HG03159 (cell line): ENCODE data around the gene NIN.

ENCODE experiments used
- ATAC-seq: cut with Tn5 transposase; IDR thresholded peaks from one replicate; pipeline ENCODE4 v1.9.1; 2021; ENCODE audit warnings: mild to moderate bottlenecking, moderate library complexity; ENCODE audit not compliant: unreplicated experiment

NIN gene, protein sequence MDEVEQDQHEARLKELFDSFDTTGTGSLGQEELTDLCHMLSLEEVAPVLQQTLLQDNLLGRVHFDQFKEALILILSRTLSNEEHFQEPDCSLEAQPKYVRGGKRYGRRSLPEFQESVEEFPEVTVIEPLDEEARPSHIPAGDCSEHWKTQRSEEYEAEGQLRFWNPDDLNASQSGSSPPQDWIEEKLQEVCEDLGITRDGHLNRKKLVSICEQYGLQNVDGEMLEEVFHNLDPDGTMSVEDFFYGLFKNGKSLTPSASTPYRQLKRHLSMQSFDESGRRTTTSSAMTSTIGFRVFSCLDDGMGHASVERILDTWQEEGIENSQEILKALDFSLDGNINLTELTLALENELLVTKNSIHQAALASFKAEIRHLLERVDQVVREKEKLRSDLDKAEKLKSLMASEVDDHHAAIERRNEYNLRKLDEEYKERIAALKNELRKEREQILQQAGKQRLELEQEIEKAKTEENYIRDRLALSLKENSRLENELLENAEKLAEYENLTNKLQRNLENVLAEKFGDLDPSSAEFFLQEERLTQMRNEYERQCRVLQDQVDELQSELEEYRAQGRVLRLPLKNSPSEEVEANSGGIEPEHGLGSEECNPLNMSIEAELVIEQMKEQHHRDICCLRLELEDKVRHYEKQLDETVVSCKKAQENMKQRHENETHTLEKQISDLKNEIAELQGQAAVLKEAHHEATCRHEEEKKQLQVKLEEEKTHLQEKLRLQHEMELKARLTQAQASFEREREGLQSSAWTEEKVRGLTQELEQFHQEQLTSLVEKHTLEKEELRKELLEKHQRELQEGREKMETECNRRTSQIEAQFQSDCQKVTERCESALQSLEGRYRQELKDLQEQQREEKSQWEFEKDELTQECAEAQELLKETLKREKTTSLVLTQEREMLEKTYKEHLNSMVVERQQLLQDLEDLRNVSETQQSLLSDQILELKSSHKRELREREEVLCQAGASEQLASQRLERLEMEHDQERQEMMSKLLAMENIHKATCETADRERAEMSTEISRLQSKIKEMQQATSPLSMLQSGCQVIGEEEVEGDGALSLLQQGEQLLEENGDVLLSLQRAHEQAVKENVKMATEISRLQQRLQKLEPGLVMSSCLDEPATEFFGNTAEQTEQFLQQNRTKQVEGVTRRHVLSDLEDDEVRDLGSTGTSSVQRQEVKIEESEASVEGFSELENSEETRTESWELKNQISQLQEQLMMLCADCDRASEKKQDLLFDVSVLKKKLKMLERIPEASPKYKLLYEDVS (N-terminal part only)

DNA sequence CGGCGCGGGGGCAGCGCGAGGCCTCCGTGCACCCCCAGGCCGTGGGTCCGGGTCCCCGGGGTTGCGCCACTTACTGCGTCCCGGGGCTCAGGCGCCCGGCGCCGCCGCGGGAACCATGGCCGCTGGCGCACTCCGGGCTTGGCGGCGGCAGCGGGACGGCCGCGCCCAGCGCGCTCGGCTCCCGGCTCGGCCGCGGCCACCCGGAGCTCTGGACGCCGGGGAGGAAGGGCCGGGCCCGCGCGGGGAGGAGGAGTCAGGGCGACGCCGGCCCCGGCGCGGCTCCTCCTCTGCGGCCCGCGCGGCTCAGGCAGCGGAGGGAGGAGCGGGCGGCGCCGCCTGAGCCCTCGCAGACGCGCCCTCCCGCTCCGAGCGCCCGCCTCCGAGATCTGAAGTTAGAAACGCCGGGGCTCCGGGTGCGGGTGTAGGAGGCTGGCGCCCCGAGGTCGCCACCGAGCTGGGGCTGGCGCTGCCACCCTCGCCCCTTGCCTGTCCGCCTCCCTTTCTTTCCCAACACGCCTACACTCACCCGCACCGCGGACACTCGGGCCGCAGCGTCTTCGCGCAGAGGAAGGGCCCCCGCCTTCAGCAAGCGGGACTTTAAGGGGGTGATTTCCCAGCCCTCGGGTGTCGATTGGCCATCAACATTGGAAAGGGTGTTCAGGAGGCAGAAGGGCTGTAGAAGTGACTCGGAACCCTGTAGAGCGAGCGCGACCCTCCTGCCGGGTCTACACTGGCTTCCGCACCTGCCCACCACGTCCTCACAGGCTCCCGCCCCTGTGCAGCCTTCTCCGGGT is at the start of gene NIN:
NIN (minus strand) TSS at position 231 of the 794 bp plus-strand sequence. CDS start 9,106 bp downstream, outside the sequence.
- ATAC-seq = peak; percentile 80

DNA sequence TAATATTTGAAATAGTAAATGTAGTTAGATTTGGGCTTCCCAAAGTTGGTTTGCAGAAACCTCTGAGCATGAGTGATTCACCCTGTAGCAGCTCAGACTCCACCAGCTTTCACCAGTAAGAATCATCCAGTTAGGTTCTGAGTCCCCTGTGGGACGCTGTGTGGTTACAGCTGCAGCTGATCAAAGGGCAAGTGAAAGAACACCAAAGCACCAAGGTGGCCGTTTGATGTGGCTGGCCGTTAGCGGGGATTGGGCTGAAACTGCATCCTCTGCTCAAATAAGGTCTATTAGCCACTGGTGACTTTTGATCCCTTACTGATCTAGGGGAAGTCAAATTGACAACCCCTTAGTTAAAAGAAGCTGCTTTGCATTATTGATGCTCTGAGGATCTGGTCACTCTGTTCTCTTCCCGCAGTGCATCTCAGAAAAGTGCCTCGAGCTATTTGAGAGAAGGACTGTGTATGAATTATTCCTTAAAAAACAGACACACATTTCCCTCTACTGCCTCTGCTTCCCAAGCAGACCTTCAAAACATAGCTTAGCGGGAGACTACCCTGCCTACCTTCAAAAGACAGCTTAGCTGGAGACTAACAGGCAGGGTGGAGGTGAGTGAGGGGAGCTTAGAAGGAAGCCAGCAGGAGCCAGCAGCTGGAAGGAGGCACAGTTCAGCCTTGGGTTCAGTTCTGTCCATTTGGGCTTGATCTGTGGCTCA is 44.6 kb upstream of the NIN start:
- peak; percentile 82 for ATAC-seq

DNA sequence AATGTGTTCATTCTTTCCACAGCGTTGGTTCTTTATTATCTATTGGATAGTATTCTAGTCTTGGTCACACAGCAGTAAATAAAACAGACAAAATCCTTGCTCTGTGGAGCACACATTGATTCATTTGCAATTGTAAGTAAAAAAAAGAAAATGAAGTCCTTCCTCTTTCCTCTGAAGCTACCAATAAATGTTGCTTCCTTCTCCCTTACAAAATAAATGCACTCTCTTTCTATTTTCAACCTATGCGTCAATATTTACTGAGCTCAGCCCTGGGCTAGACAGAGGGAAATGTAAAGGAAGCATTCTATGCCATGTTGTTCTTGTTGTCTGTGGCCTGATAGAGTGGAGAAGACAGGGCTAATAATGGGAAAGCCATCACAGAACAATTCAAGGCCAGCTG is 43.8 kb upstream of the NIN start:
- ATAC-seq = no peak

DNA sequence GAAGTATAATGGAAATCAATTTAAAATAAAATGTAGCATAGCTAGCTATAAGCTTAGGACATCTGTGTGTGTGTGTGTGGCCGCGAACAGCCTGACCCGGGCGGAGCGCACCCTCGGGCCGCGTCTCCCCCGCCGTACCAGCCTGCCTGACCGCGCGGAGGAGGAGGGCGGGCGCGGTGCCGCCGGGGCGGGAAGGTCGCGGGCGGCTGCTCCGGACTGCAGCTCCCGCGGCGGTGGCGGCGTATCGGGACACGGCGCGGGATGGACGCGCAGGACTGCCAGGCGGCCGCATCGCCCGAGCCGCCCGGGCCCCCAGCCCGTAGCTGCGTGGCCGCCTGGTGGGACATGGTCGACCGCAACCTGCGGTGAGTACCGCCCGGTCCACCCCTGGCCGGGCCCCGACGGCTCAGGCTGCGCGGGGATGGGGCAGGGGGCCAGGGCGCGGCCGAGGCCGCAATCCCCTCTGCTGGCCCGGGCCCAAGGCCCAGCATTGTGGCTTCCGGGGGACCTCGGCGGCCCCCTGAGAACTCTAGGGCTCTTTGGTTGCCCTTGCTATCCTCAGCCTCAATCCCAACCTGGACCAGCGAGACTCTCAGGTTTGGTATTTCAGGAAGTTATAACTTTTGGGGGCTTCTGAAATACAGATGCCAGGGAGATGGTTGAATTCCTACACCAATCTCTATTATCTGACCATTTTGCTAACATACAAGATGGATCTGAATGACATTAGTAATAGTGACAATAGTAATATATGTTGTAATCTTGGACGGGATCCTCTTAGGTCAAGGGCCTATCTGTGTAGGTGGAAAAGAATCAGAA is 41.2 kb upstream of the NIN start, which contains the start of gene ABHD12B:
ABHD12B (plus strand) TSS at position 140 of the 819 bp plus-strand sequence; CDS start at position 262, 122 bp downstream.
- no peak for ATAC-seq

DNA sequence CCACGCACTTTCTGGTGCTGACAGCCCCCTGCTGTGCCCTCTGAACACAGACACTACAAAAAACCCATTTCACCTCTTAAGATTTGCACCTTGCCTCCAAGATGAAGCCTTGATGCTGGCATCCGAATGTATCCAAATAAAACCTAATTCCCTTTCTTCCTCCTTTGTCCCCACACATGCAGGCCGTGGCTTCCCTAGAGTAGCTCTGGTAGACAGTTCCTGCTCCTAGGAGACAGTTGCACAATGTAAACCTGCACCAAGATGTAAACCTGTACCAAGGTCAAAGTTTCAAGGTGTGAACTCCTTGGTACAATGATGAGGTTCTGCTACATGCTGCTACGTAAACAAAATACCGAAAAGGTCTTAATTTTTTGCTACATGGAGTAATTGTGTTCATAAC is 40.3 kb upstream of the NIN start:
- ATAC-seq = no peak

DNA sequence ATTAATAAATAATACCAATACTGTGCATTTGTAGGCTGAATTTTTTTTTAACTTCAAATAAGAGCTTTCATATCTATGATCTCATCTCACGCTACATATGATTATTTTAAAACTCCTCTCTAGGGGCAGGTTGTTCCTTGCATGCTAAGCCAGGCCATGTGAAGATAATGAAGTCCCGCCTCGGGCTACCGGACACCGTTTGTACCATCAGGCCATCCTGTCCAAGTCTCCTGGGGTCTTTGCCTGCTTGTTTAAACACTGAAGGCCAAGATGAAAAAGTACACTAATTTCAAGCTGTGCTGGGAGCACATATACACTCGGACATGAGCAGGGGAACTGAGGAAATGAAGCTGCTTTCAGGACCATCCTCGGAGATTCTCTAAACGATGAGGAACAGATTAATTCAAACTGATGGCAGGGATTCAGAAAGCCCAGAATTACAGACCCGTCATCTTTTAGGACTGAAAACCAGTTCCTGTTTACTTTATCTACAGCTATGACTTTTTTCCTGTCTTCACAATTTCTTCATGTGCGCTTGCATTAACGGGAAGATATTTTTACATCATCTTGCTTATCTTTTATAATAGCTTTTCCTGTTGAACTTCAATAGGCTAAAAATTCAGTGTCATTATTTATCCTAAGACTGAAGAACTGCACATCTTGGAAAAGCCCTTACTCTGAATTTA is 34.6 kb upstream of the NIN start:
- ATAC-seq = no peak

DNA sequence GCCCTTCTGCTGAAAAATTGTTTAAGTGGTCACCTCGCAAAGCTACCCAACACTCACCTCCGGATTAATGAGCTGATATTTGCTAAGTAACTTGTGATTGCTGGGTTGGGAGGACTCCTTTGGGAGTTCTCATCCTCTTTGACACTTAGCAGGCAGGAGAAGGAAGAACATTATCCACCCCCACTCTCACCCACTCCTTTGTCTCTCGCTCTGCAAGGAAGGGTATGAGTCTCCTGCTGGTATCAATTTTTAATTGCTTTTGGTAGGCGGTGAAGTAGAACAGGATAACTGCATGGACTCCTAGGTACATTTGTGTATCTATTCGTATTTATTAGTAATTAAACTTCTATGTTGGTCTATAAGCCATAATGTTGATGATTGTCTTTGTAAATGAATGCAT is 34.0 kb upstream of the NIN start:
- no peak for ATAC-seq

DNA sequence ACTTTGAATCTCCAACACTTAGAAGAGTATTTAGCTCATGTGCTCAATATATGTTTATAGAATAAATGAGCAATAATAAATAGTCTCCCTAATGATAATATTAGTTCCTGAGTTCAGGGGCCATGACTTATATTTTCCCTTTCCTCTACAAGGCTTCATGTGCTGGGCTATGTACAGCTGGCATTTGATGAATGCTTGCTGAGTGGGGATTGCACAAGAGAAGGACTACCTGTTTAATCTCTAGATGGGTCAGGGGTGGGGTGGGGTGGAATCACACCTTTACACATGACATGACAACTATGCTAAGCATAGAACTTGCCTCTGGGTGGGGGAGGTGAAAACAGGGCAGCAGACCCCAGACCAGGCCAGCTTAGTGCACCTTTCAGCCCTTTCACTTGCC is 33.3 kb upstream of the NIN start:
- ATAC-seq = no peak

DNA sequence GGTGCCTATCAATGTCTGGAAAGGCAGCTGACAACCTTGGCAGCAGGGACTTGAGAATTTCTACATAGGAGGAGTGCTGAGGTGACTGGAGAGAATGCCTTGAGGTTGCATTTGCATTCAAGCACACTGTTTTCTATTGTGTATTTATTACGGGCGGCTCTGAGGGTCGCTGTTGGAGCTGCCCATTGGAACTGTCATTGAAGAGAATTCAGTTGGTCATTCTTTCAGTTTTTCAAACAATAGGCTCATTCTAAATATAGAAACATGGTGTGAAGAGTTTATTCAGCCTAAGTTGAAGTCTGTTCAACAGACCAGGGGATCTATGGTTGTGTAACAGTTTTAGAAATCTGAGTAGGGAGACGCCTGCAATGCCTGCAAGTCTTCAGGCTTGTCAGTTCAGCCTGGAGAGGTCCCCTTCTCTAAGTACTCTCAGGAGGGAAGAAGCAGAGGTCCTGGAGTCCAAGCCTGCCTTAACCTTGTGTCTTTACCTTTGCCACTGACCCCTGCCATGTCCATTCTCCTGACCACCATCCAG is 31.1 kb upstream of the NIN start:
- no peak for ATAC-seq

DNA sequence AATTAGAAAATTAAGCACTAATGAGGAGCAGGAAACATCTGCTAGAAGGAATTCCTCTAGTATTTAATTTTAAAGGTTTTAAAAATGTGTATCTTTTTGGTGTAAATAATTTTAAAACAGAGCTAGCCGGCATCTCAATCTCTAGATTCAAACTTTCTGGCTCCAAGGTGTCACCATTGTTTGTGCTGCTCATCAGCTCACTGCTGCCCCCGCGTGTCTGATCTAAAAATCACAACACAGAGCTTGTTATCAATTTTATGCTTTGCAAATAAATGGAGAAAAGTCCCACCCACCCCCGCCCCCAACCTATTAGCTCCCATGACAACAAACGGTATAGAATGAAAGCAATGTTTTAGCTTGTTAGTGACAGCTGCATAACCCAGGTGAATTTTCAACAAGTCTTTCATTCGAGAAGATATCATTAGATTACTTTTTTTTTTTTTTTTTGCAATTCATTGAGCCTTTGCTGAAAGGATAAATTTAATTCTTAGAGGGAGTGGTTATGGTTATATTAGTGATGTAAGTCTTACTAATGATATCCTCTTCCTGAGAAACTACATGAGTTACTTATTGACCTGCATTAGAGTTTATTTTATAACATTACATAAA is 29.6 kb upstream of the NIN start:
- peak; percentile 45 for ATAC-seq

DNA sequence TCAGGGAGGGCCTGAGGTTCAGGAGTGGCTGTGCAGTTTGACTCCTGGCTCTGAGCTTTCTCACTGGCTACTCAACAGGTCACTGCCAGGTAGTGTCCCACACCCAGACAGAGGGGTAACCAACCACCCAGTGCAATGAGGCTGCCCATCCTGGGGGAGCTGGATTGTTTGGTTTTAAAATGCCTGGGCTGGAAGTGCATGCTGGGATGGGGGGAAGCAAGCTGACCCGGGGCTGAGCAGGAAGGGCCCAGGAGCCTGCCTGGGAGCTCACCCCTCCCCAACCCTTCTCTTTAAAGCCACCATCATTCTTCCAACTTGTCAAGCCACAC is 28.3 kb upstream of the NIN start:
- no peak for ATAC-seq

DNA sequence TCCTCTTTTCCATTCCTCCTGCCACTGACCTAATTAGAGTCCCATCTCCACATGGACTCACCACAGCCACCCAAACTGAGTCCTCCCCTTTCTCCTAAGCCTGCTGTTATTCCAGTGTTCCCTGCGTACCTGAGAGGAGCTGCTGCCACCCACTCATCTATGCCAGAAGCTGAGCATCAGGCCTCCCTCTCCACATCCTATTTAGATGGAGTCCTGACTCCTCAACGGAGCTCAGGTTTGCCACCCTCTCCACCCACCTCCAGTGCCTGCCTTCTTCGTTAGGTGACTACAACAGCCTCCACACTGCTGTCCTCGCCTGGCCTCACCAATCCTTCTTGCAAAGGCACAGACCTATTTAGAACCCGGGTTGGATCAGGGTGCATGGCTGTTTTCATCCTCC is 25.7 kb upstream of the NIN start:
- no peak for ATAC-seq

DNA sequence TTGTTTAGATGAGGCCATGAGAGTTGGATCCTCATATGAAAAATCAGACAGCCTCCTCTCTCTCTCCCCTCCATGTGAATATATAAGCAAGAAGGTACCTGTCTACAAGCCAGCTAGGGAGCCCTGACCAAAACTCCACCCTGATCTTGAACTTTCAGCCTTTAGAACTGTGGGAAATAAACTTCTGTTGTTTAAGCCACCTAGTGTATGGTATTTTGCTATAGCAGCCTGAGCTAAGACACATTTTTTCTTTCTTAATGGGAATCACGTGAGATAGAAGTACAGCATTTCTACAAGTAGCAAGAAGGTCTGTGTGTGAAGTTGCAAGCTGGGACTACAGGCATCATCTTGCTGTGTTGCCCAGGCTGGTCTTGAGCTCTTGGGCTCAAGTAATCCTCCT is 24.6 kb upstream of the NIN start:
- no peak for ATAC-seq

DNA sequence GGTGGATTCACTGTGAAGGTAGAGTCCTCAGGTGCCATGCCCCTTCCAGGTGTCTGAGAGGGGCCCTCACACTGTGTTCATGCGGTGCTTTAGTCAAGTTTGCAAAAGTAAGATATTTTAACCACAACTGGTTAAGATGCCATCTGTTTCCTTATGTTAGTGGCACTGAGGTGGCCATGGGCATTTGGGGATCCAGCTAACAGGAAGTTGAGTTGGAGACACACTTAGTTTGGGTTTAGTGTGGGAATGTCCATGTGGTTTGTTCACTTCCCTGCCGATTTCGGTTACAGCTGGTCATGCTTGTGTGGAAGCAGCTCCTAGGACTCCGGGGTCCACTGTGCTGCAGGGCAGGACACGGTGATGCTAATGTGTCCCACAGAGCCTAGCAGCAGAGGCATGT is 23.6 kb upstream of the NIN start:
- no peak for ATAC-seq

DNA sequence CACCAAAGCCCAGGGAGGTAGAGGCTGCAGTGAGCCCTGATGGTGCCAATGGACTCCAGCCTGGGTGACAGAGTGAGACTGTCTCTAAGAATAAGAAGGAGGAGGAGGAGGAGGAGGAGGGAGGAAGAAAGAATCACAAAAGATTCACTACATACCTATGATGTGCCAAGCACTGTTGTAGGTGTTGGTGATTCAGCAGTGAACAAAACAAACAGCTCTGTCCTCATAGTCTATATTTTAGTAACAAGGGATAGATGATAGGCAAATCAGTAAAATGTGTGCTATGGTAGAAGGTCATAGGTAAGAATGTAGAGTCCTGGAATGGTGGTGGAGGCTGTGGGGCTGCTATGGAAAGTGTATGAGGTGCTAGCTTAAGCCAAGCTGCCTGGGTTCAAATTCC is 22.9 kb upstream of the NIN start:
- no peak for ATAC-seq

DNA sequence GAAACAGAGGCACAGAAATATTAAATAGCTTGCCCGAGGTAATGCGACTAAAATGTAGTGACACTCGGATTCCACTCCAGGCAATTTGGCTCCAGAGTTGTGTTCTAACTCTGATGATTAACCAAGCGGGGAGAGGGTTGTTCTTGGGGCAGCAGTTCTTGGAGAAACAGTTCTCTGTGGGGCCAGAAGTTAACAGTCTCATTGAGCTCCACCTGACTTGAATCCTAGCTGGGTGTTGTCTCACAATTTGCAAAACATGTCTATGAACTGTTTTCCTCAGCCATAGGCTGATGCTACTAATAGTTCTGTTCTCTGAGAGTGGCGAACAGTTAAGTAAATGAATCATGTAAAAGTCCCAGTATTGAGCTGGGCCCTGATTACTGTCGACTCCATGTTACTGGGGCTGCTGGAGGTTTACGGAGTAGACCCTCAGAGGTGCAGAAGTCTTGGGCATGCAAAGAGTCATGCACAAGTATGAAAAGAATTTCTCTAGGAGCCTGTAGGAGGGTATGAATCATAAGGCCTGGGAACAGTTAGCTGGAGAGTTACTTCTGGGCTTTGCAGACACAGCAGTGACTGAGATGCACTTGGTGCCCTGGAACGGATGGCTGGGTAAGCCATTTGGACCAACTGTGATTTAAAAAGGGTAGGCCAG is 15.4 kb upstream of the NIN start:
- ATAC-seq = no peak

DNA sequence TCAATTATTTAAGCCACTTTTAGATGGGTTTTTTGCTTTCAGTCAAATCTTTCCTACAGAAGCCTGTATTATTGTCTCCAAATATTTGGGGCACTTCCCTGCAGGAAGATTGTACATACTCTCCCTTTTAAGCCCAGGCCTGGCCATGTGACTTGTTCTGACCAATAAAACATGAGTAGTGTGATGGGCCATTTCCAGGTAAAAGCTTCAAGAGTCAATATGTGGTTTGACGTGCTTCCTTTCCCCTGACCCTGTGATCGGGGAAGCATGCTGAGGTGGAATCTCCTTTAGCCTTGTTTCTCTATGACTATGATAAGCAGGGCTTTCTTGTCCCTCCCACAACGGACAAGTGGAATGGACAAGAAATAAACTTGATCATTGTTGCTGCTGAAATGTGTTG is 14.2 kb upstream of the NIN start:
- ATAC-seq = no peak
